Central memory CD8-positive, alpha-beta T cell (primary cell): Measurements from ENCODE around the gene ECPAS.
"Not testable (repeated sequence)": the region's sequence is repeated elsewhere in the genome, so short reads cannot be mapped to it uniquely, and the experiment has no call there.

Source experiments
- ATAC-seq: fragments of 150-1000 bp; cut with Tn5 transposase; replicated peaks from 2 replicates; pipeline ENCODE4 v1.10.0; 2022; ENCODE audit warnings: mild to moderate bottlenecking, moderate FRiP score, moderate number of reproducible peaks; ENCODE audit not compliant: poor library complexity, severe bottlenecking; ENCODE audit errors: extremely low read depth
- DNase-seq, 2 donors: peaks; one replicate each; pipeline ENCODE4 v3.0.0; 2021; ENCODE audit warnings: low spot score in 2 of 2
- H3K27ac Mint-ChIP-seq: one replicate; pipeline ENCODE4 v1.8.0; 2022; ENCODE audit warnings: low read depth, mild to moderate bottlenecking, moderate library complexity, mixed read lengths
- H3K27me3 Mint-ChIP-seq: one replicate; pipeline ENCODE4 v1.8.0; 2022; ENCODE audit warnings: mixed read lengths
- H3K36me3 Mint-ChIP-seq: one replicate; pipeline ENCODE4 v1.8.0; 2022; ENCODE audit warnings: mild to moderate bottlenecking, moderate library complexity, mixed read lengths; ENCODE audit not compliant: insufficient read depth
- H3K4me1 Mint-ChIP-seq: one replicate; pipeline ENCODE4 v1.8.0; 2022; ENCODE audit warnings: mixed read lengths
- H3K4me3 Mint-ChIP-seq: one replicate; pipeline ENCODE4 v1.8.0; 2022; ENCODE audit warnings: mild to moderate bottlenecking, moderate library complexity, mixed read lengths
- H3K9me3 Mint-ChIP-seq: one replicate; pipeline ENCODE4 v1.8.0; 2022; ENCODE audit warnings: mixed read lengths

The ECPAS gene

GRCh38 chr9:111501005-111501562, 16.9 kb upstream of the ECPAS start:
- H3K9me3 Mint-ChIP-seq, result no peaks in the 10 kb centered on the region
- H3K36me3 Mint-ChIP-seq, result no peaks in the 10 kb centered on the region
- ATAC-seq, result no peak
- H3K27ac Mint-ChIP-seq, result no peak overlapping the region
- DNase-seq, result no peak
- H3K4me1 Mint-ChIP-seq, result no peaks in the 10 kb centered on the region
- no peak overlapping the region for H3K4me3 Mint-ChIP-seq
- H3K27me3 Mint-ChIP-seq, result peaks cover 32% of the 10 kb centered on the region

GRCh38 chr9:111497196-111497595, 13.0 kb upstream of the ECPAS start:
- not testable (repeated sequence) for H3K27ac Mint-ChIP-seq, H3K4me1 Mint-ChIP-seq, H3K4me3 Mint-ChIP-seq, H3K36me3 Mint-ChIP-seq, H3K9me3 Mint-ChIP-seq, DNase-seq, ATAC-seq
- peaks cover 18% of the 10 kb centered on the region for H3K27me3 Mint-ChIP-seq

DNA sequence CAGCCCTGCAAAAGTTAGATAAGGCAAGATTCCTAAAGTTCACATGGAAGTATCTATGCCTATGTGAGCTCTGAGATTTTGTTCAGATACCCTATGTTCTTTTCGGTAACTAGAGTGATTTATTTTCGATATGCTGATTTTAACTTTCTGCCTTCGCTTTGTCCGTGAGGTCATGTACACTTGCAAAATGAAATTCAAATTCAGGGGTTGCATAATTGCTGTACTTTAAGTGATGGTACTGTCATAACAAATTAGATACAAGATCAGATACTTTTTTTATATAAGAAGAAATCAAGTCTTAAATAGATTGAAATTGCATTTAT, 350 bp upstream of the ECPAS start:
- H3K4me3 Mint-ChIP-seq, result peak overlapping the region; percentile 76
- H3K27me3 Mint-ChIP-seq, result peaks cover 10% of the 10 kb centered on the region
- peaks cover 2% of the 10 kb centered on the region for H3K36me3 Mint-ChIP-seq
- peak overlapping the region; percentile 69 for H3K27ac Mint-ChIP-seq
- H3K9me3 Mint-ChIP-seq, result no peaks in the 10 kb centered on the region
- H3K4me1 Mint-ChIP-seq, result peaks cover 20% of the 10 kb centered on the region
- ATAC-seq, result peak; percentile 3
- no peak for DNase-seq

- DNase-seq, result no peak
Observed at GRCh38 chr9:111483439-111483857, 735 bp downstream of the ECPAS start.

GRCh38 chr9:111482694-111483438, 1.3 kb downstream of the ECPAS start:
- DNase-seq, result peak; percentile 29 to 33
- peak; percentile 44 for ATAC-seq
- Mint-ChIP-seq H3K4me3 (peak overlapping the region; percentile 83), H3K27me3 (peaks cover 6% of the 10 kb centered on the region), H3K27ac (peak overlapping the region; percentile 39), H3K4me1 (peaks cover 27% of the 10 kb centered on the region), H3K9me3 (no peaks in the 10 kb centered on the region), H3K36me3 (peaks cover 2% of the 10 kb centered on the region)

More at GRCh38 chr9:111483439-111483857, 735 bp downstream of the ECPAS start:
- peaks cover 25% of the 10 kb centered on the region for H3K4me1 Mint-ChIP-seq
- peaks cover 2% of the 10 kb centered on the region for H3K36me3 Mint-ChIP-seq
- peak overlapping the region; percentile 76 for H3K4me3 Mint-ChIP-seq
- H3K27ac Mint-ChIP-seq, result no peak overlapping the region
- peaks cover 10% of the 10 kb centered on the region for H3K27me3 Mint-ChIP-seq
- peak; percentile 42 for ATAC-seq
- no peaks in the 10 kb centered on the region for H3K9me3 Mint-ChIP-seq

DNA sequence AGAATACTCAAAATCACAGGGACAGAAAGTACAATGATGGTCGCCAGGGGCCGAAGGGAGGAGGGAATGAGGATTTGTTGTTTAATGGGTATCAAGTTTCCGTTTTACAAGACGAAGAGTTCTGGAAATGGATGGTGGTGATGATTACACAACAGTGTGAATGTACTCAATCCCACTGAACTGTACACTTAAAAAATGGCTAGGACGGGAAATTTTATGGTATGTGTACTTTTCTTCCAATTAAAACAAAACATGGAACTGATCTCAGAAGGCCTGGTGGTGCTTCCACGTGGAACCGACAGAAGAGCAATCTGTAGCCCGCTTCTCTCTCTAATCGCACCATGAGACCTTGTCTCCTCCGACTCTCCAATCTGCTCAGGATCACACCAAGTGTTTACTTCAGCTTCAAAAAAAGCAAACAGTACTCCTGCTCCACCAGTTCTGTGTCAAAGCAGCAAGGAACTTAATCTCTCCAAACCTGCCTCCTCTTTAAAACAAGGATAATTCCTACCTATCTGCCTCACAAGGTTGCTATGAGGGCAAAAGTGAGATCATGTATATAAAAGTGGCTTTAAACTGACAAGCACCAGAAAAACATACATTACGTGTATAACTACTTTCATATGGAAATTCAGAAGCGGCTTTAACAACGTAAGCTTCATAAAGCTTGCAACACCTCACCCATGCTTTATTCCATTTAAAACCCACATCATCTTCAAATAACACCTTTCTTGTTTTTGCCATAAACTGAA, 2.1 kb downstream of the ECPAS start:
- no peaks in the 10 kb centered on the region for H3K9me3 Mint-ChIP-seq
- H3K36me3 Mint-ChIP-seq, result peaks cover 4% of the 10 kb centered on the region
- no peaks in the 10 kb centered on the region for H3K27me3 Mint-ChIP-seq
- H3K27ac Mint-ChIP-seq, result peak overlapping the region; percentile 39
- no peak for DNase-seq
- peak overlapping the region; percentile 83 for H3K4me3 Mint-ChIP-seq
- no peak for ATAC-seq
- H3K4me1 Mint-ChIP-seq, result peaks cover 35% of the 10 kb centered on the region

GRCh38 chr9:111477677-111478076, 6.5 kb downstream of the ECPAS start:
- no peak for ATAC-seq
- H3K36me3 Mint-ChIP-seq, result peaks cover 2% of the 10 kb centered on the region
- H3K27ac Mint-ChIP-seq, result no peak overlapping the region
- no peaks in the 10 kb centered on the region for H3K27me3 Mint-ChIP-seq
- H3K4me3 Mint-ChIP-seq, result no peak overlapping the region
- H3K9me3 Mint-ChIP-seq, result no peaks in the 10 kb centered on the region
- H3K4me1 Mint-ChIP-seq, result peaks cover 57% of the 10 kb centered on the region
- DNase-seq, result no peak

DNA sequence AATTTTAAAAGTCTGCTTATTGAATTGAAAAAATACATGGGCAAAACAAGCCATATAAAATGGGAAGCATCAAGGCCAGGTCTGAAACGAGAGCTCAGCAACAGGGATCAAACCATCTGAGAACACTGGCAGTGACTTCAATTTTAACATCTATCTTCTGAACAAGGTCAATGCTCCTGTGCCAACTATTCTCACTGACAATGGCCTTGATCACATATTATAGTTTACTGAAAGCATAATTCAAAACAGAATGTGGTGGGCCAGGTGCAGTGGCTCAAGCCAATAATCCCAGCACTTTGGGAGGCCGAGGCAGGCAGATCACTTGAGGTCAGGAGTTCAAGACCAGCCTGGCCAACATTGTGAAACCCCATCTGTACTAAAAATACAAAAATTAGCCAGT, 9.0 kb downstream of the ECPAS start:
- Mint-ChIP-seq H3K27ac (no peak overlapping the region), H3K27me3 (no peaks in the 10 kb centered on the region), H3K9me3 (no peaks in the 10 kb centered on the region), H3K4me3 (no peak overlapping the region), H3K36me3 (peaks cover 4% of the 10 kb centered on the region), H3K4me1 (peaks cover 51% of the 10 kb centered on the region)
- DNase-seq (no peak), ATAC-seq (no peak)

DNA sequence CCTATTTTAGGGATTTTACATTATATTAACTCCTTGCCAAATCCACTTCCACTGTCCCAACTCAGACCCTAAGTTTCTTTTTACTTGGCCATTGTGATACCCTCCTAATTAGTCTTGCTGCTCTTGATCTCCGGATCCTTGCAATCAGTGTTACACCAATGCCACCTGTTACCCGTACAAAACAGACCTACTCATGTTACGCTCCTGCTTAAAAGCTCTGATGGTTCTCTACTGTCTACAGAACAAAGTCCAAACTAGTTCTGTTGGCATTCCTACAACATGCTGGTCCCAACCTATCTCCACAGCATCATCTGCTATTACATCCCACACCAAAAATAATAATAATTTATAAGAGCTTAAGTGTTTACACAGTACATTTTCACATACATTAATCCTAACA, 9.8 kb downstream of the ECPAS start:
- H3K4me3 Mint-ChIP-seq, result no peak overlapping the region
- DNase-seq, result no peak
- peaks cover 4% of the 10 kb centered on the region for H3K36me3 Mint-ChIP-seq
- H3K27me3 Mint-ChIP-seq, result no peaks in the 10 kb centered on the region
- H3K4me1 Mint-ChIP-seq, result peaks cover 51% of the 10 kb centered on the region
- H3K27ac Mint-ChIP-seq, result no peak overlapping the region
- no peak for ATAC-seq
- no peaks in the 10 kb centered on the region for H3K9me3 Mint-ChIP-seq

- no peak for DNase-seq
- Mint-ChIP-seq H3K27ac (no peak overlapping the region), H3K4me1 (peaks cover 49% of the 10 kb centered on the region), H3K4me3 (no peak overlapping the region), H3K27me3 (no peaks in the 10 kb centered on the region), H3K9me3 (no peaks in the 10 kb centered on the region), H3K36me3 (peaks cover 2% of the 10 kb centered on the region)
- no peak for ATAC-seq
Observed at GRCh38 chr9:111467778-111468367, 16.3 kb downstream of the ECPAS start.

DNA sequence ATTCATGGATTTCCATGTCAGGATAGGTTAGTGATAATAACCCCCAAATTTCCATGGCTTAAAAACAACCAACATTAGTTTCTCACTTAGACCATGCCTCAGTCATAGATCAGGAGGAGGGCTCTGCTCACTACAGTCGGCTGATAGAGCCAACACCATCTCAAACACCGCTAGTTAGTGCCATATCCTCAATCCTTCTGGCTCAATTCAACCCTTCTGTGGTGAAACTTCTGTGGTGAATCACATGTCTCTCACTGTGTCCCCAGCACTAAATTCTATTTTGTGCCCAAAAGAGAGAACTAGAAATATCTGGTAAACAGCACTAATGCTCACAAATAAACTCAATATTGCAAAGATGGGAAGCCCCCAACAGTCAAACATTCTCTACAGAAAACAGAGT, 21.1 kb downstream of the ECPAS start:
- Mint-ChIP-seq H3K36me3 (no peaks in the 10 kb centered on the region), H3K9me3 (no peaks in the 10 kb centered on the region), H3K27ac (no peak overlapping the region), H3K4me1 (peaks cover 59% of the 10 kb centered on the region), H3K27me3 (no peaks in the 10 kb centered on the region), H3K4me3 (no peak overlapping the region)
- ATAC-seq (no peak), DNase-seq (no peak)

- no peak for DNase-seq
- ATAC-seq, result peak; percentile 36
Observed at GRCh38 chr9:111458139-111459009, 25.8 kb downstream of the ECPAS start.

More at GRCh38 chr9:111458139-111459009, 25.8 kb downstream of the ECPAS start:
- peaks cover 2% of the 10 kb centered on the region for H3K36me3 Mint-ChIP-seq
- peak overlapping the region; percentile 46 for H3K27ac Mint-ChIP-seq
- H3K27me3 Mint-ChIP-seq, result no peaks in the 10 kb centered on the region
- no peak overlapping the region for H3K4me3 Mint-ChIP-seq
- no peaks in the 10 kb centered on the region for H3K9me3 Mint-ChIP-seq
- H3K4me1 Mint-ChIP-seq, result peaks cover 67% of the 10 kb centered on the region
